Pancreas (tissue), 10 donors: ENCODE measurements around the gene ZNF407. TPM values are rescaled to one million over a fixed set of nuclear protein-coding genes. Genes with fewer than 3 reads are reported as not detected.

ENCODE experiments used
- ATAC-seq, 4 donors: fragments of 200-7000 bp; cut with Tn5 transposase; one replicate each; pipeline versions ENCODE4 v1.8.0 to v1.9.1; 2020; ENCODE audit warnings: mild to moderate bottlenecking in 4 of 4, moderate library complexity in 4 of 4
- DNase-seq, 6 donors: peaks; one replicate each; pipeline ENCODE4 v3.0.0-alpha.2; 2020
- FAIRE-seq: peaks from 2 replicates; lab custom pipeline; 2012; peaks lifted over from hg19 to GRCh38; lab: Jason Lieb, UNC
- H3K27ac ChIP-seq, 4 donors: fragments of 200-600 bp; sonication (generic); 1 replicate in 3 of 4; 2 replicates in 1 of 4; pipeline versions ENCODE4 v1.5.0 to v1.8.0; 2020
- H3K27me3 ChIP-seq, 4 donors: fragments of 200-600 bp; one replicate each; pipeline ENCODE4 v1.8.0; 2021
- H3K36me3 ChIP-seq, 3 donors: fragments of 200-600 bp; sonication (generic) in 1 of 3; one replicate each; pipeline versions ENCODE4 v1.5.0 to v1.8.0; 2020 to 2021
- H3K4me1 ChIP-seq, 3 donors: fragments of 200-600 bp; one replicate each; pipeline ENCODE4 v1.8.0; 2021
- H3K4me3 ChIP-seq, 4 donors: fragments of 200-600 bp; sonication (generic) in 2 of 4; one replicate each; pipeline versions ENCODE4 v1.5.0 to v1.8.0; 2020 to 2021
- H3K9me3 ChIP-seq, 4 donors: fragments of 200-600 bp; one replicate each; pipeline ENCODE4 v1.8.0; 2021
- WGBS, 2 donors: extraction: QIAGEN DNeasy Blood & Tissue Kit; methylation state at CpG; one replicate each; pipeline ENCODE4 v1.1.7; 2013; 5-methylcytosine and 5-hydroxymethylcytosine counted together
- intact Hi-C, 3 donors: fragments of 100-400 bp; cut with DNase I; formaldehyde crosslinking; loops; one replicate each; pipeline versions ENCODE4 v1.11.1 to v1.14.2; 2022
- polyA plus RNA-seq, 2 donors: library from polyadenylated mRNA; stranded (reverse); fragments of 200-250 nt; gene quantifications; one replicate each; pipeline ENCODE4 v1.2.3, GENCODE V29; 2013
- total RNA-seq, 6 donors: library from RNA; stranded (reverse); fragmentation: NEBNext Ultra II Directional in 4 of 6; extraction: Animal tissue kit (Norgen Biotek cat#: 25700) in 4 of 6; gene quantifications; one replicate each; pipeline versions ENCODE4 v1.2.1 to v1.2.4, GENCODE V29; 2021 to 2023
- TF ChIP-seq, protein P1 (sequence below), 4 donors: fragments of 200-600 bp; sonication (generic) in 3 of 4; IDR thresholded peaks; one replicate each; pipeline versions ENCODE4 v1.5.0 to v1.8.0; 2021; ENCODE audit warnings: antibody characterized with exemption in 4 of 4
- donor health status: healthy with polysubstance abuse.
- donor health status: DM: no; HTN: no; CAD: no; lungs with moderate emphysema.
- donor health status: DM: no; HTN: no; CAD: no.
- donor health status: control.
- donor health status: control.
- donor health status: Bipolar disorder and iron deficiency.
- donor health status: DM: yes; HTN: yes; CAD: no.
- donor health status: DM: no; HTN: no; CAD: no.
- donor health status: DM: no; HTN: no; CAD: no.
- donor health status: DM: yes; HTN: yes; CAD: no.

Gene ZNF407
- total and polyA plus RNA-seq, 8 donors = 2.7 to 10.0 (median 4.9) TPM

DNA sequence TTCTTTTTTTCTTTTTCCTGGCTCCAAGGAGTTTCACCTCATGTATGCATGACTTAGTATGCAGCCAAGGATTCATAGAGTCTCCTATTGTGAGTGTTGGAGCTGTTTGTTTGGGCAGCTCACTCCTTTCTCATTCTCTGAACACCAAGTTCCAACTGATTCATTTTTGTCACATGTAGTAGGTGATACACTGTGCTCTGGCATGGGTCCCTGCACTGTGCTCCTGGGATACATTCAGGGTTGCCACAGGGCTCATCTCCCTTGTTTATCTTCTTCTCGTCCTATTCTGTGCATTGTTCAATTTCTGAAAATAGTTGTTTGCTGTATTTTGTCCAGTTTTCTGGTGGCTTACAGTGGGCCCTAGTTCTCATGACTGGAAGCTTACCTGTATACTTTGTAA, 96.8 kb downstream of the ZNF407 start:
- FAIRE-seq = no peak
- Histone ChIP-seq H3K27me3 (no peaks in the 10 kb centered on the region), H3K4me3 (no peak overlapping the region), H3K36me3 (no peaks in the 10 kb centered on the region), H3K9me3 (no peaks in the 10 kb centered on the region), H3K27ac (no peak overlapping the region), H3K4me1 (no peaks in the 10 kb centered on the region)
- WGBS, 2 donors = 81 to 95% methylated on average over 1 of the region's 1 CpG
- intact Hi-C loops = no loop called here
- no peak for DNase-seq
- TF ChIP-seq, protein P1, sequence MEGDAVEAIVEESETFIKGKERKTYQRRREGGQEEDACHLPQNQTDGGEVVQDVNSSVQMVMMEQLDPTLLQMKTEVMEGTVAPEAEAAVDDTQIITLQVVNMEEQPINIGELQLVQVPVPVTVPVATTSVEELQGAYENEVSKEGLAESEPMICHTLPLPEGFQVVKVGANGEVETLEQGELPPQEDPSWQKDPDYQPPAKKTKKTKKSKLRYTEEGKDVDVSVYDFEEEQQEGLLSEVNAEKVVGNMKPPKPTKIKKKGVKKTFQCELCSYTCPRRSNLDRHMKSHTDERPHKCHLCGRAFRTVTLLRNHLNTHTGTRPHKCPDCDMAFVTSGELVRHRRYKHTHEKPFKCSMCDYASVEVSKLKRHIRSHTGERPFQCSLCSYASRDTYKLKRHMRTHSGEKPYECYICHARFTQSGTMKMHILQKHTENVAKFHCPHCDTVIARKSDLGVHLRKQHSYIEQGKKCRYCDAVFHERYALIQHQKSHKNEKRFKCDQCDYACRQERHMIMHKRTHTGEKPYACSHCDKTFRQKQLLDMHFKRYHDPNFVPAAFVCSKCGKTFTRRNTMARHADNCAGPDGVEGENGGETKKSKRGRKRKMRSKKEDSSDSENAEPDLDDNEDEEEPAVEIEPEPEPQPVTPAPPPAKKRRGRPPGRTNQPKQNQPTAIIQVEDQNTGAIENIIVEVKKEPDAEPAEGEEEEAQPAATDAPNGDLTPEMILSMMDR (IDR thresholded peaks at IDR 0.05) = no peak
- no peak for ATAC-seq

GRCh38 chr18:74695170-74695569, 97.5 kb downstream of the ZNF407 start:
- DNase-seq (no peak), FAIRE-seq (no peak), ATAC-seq (no peak)
- no peak overlapping the region for H3K4me3 ChIP-seq
- 94 to 97% methylated on average over 5 of the region's 5 CpGs for WGBS, 2 donors
- no peaks in the 10 kb centered on the region for H3K9me3 ChIP-seq
- no peak overlapping the region for H3K27ac ChIP-seq
- intact Hi-C loops = no loop called here
- H3K4me1 ChIP-seq = no peaks in the 10 kb centered on the region
- TF ChIP-seq, protein P1 (IDR thresholded peaks at IDR 0.05) = no peak
- no peaks in the 10 kb centered on the region for H3K27me3 ChIP-seq
- H3K36me3 ChIP-seq = no peaks in the 10 kb centered on the region

DNA sequence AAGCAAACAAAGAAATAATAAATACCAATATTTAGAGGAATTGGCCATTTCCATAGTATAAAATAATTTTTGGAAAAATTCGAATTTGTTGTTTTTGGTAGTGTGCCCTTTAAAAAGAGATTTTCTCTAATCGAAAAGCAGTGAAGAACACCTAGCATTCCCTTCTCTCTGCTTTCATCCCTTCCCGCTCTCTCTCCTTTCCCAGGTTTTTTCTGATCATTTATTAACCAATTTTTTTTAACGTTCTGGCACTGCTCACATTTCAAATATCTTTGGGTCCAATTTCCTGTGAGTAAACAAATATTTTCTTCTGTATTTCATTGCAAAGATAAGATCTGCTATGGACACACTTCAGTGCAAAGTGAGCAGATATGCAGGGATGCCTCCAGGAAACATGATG, 101.2 kb downstream of the ZNF407 start:
- Histone ChIP-seq H3K27me3 (no peaks in the 10 kb centered on the region), H3K4me3 (no peak overlapping the region), H3K36me3 (no peaks in the 10 kb centered on the region), H3K9me3 (no peaks in the 10 kb centered on the region), H3K27ac (no peak overlapping the region), H3K4me1 (no peaks in the 10 kb centered on the region)
- intact Hi-C loops = no loop called here
- WGBS, 2 donors = 52 to 56% methylated on average over 4 of the region's 4 CpGs
- no peak for FAIRE-seq
- no peak for ATAC-seq
- DNase-seq = no peak
- TF ChIP-seq, protein P1 (IDR thresholded peaks at IDR 0.05) = no peak

DNA sequence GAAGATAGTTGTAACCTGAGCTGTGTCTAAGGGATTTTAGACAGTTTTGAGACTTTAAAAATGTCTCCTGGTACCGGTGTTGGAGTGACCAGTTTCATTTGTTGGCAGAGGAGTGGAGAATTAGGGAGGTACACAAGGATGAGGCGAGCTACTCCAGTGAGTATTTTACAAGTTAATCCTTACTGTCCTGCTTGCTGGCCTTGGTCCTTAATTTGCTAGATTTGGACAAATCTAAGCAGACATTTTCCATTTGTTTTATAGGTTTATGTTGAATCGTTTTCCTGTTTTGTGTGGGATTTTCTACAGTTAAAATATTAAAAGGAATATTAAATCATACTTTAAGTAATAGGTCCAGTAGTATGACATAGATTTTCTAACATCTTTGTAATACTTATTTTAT, 101.8 kb downstream of the ZNF407 start:
- ATAC-seq (no peak), FAIRE-seq (no peak), DNase-seq (no peak)
- intact Hi-C loops = no loop called here
- Histone ChIP-seq H3K4me3 (no peak overlapping the region), H3K36me3 (no peaks in the 10 kb centered on the region), H3K9me3 (no peaks in the 10 kb centered on the region), H3K4me1 (no peaks in the 10 kb centered on the region), H3K27ac (no peak overlapping the region), H3K27me3 (no peaks in the 10 kb centered on the region)
- TF ChIP-seq, protein P1 (IDR thresholded peaks at IDR 0.05) = no peak
- WGBS, 2 donors = 79 to 81% methylated on average over 3 of the region's 3 CpGs

DNA sequence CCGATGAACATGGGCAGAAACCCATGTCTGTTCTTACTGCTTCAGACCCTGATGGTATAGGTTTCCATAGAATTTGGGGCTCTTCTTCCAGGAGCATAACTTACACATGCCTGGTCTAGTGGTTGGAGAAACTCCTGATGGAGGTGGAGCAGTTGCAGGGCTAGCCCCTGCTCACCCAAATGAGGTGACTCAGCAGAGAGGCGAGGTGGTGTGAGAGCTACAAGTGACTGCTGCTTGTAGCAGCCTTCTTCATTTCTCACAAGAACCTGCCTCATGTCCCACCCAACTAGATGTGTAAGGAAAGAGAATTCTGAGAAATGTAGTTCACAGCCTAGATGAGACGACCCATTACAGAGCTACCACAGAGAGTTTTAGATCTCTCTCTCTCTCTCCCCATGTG, 105.3 kb downstream of the ZNF407 start:
- TF ChIP-seq, protein P1 (IDR thresholded peaks at IDR 0.05) = no peak
- Histone ChIP-seq H3K36me3 (no peaks in the 10 kb centered on the region), H3K27me3 (no peaks in the 10 kb centered on the region), H3K9me3 (no peaks in the 10 kb centered on the region), H3K4me1 (no peaks in the 10 kb centered on the region), H3K4me3 (no peak overlapping the region), H3K27ac (no peak overlapping the region)
- no peak for FAIRE-seq
- WGBS, 2 donors = 64 to 67% methylated on average over 3 of the region's 3 CpGs
- intact Hi-C loops = no loop called here
- DNase-seq = no peak
- no peak for ATAC-seq
